ENCODE results near the gene RORC.

RORC gene

DNA sequence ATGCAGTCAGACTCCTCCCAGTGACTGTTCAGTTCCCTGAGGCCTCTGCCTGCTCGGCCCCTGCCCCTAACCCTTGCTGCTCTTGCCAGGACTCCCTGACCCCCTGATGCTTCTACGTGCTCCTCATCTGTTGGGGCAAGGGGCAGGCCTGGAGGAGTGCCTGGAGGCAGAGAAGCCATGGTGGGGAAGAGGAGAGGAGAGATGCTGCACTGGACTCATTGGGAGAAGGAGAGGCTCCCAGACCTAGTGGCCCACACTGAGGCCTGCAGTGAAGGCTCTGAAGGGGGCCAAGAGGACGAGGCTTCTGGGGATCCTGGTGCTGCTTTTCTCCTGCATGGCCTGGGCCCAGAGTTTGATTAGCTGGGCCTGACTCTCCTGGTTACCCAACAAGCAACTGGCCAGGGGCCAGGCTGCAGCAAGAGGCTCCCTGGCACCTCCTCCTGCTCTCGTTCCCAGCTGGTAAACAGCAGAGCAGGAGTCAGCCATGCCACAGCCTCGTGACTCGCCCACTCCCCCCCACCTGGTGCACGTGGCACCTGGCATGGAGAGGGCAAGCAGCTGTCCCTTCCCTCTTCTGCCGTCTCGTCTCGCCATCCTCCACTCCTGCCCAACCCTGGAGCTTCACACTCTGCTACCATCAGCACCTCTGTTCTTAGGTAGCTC is 847 bp upstream of the RORC start:
- Histone ChIP-seq H3K4me1 (ENCODE audit: control insufficient read depth, insufficient read depth, low read length) (no peaks in the 10 kb centered on the region), H3K36me3 (ENCODE audit: control insufficient read depth, insufficient read depth, low read length) (no peaks in the 10 kb centered on the region), H3K27ac (ENCODE audit: low read depth, low read length) (no peak overlapping the region), H3K4me3 (ENCODE audit: low read length) (no peak overlapping the region), H3K27me3 (ENCODE audit: control insufficient read depth, insufficient read depth, low read length) (peaks cover 3% of the 10 kb centered on the region), H3K9ac (ENCODE audit: low read length) (no peak overlapping the region)

DNA sequence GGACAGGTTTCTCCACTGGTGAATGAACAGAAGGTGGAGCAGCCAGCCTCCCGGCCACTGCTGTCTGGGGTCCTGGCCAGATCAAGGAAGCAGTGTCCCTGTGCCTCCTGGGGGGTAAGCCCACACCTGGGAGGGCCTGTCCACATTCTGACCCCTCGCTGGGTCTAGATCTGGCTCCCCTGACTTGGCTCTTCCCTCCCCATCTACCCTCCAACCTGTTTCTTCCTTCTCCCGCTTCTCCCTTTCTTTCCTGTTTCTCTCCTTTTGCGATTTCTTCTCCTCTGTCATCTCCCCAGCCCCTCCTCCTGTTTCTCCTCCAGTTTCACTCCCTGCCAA is 378 bp downstream of the RORC start:
- Histone ChIP-seq H3K9ac (ENCODE audit: low read length) (peak overlapping the region; percentile 12), H3K27me3 (ENCODE audit: control insufficient read depth, insufficient read depth, low read length) (peaks cover 3% of the 10 kb centered on the region), H3K4me1 (ENCODE audit: control insufficient read depth, insufficient read depth, low read length) (no peaks in the 10 kb centered on the region), H3K4me3 (ENCODE audit: low read length) (peak overlapping the region; percentile 45), H3K36me3 (ENCODE audit: control insufficient read depth, insufficient read depth, low read length) (no peaks in the 10 kb centered on the region), H3K27ac (ENCODE audit: low read depth, low read length) (no peak overlapping the region)

DNA sequence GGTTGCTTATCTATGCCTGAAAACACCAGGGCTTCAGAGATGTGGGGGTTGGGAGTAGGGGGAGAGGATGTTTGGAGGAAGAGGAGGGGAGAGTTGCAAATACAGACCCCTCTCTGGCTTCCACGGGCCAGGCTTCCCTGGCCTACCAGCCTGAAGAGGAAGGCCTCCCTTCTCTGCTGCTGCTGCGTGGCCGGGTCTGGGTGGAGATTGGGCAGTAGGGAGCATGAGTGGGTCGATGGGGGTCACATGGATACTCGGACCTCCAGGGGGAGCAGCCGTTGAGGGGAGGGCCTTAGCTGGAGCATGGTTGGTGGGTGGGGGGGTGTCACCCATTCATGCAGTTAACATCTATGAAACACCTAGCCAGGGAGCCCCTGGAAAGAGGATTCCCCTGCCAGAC is 1.5 kb downstream of the RORC start:
- Histone ChIP-seq H3K4me1 (ENCODE audit: control insufficient read depth, insufficient read depth, low read length) (no peaks in the 10 kb centered on the region), H3K4me3 (ENCODE audit: low read length) (no peak overlapping the region), H3K36me3 (ENCODE audit: control insufficient read depth, insufficient read depth, low read length) (no peaks in the 10 kb centered on the region), H3K27ac (ENCODE audit: low read depth, low read length) (no peak overlapping the region), H3K9ac (ENCODE audit: low read length) (no peak overlapping the region), H3K27me3 (ENCODE audit: control insufficient read depth, insufficient read depth, low read length) (peaks cover 3% of the 10 kb centered on the region)

DNA sequence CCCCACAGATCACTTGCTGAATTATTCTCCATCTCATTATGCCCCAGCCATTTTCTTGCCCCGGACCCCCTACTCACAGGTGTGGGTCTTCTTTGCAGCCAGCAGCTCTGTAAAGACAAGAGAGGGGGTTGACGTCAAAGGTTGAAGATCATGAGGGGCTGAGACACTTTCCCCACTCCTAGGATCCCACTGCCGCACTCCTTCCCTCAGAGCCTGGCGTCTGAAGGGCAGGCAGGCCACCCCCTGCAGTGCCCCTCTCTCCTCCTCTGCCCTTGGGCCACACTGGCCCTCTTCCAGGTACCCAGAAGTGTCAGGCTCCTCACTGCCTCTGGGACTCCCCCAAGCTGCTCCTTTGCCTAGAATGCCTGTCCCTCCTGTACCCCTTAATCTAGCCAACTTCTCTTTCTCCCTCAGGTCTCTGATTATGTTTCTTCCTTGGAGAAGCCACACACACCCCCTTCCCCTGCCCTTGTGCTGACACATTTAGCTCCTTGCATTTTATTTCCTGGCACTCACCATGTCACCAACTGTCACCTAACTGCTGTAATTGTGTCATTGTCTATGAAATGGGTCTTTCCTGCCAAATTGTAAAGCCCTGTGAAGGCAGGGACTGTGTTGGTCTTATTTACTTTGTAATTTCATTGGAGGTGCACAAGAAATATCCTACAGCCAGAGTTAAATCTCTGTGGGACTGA is 2.1 kb downstream of the RORC start:
- Histone ChIP-seq H3K27me3 (ENCODE audit: control insufficient read depth, insufficient read depth, low read length) (peaks cover 3% of the 10 kb centered on the region), H3K4me1 (ENCODE audit: control insufficient read depth, insufficient read depth, low read length) (no peaks in the 10 kb centered on the region), H3K27ac (ENCODE audit: low read depth, low read length) (no peak overlapping the region), H3K4me3 (ENCODE audit: low read length) (no peak overlapping the region), H3K9ac (ENCODE audit: low read length) (no peak overlapping the region), H3K36me3 (ENCODE audit: control insufficient read depth, insufficient read depth, low read length) (no peaks in the 10 kb centered on the region)

DNA sequence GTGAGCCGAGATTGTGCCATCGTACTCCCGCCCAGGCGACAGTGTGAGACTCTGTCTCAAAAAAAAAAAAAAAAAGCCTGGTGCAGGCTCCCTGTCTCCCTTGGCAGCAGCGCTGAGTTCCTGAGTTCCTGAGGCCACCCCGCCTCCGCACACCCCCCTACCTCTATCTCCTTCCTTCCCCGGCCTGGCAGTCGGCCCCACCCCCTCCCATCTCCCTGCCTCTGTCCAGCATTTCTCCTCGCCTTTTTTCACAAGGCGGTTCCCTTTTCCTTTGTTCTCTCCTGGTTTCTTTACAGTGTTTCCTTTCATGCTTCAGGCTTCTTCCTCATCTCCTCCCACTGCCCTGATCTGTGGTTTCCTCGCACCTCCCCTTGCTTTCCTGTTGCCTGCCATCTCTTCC is 2.7 kb downstream of the RORC start:
- Histone ChIP-seq H3K27ac (ENCODE audit: low read depth, low read length) (no peak overlapping the region), H3K4me1 (ENCODE audit: control insufficient read depth, insufficient read depth, low read length) (no peaks in the 10 kb centered on the region), H3K36me3 (ENCODE audit: control insufficient read depth, insufficient read depth, low read length) (no peaks in the 10 kb centered on the region), H3K4me3 (ENCODE audit: low read length) (no peak overlapping the region), H3K9ac (ENCODE audit: low read length) (no peak overlapping the region), H3K27me3 (ENCODE audit: control insufficient read depth, insufficient read depth, low read length) (peaks cover 3% of the 10 kb centered on the region)

DNA sequence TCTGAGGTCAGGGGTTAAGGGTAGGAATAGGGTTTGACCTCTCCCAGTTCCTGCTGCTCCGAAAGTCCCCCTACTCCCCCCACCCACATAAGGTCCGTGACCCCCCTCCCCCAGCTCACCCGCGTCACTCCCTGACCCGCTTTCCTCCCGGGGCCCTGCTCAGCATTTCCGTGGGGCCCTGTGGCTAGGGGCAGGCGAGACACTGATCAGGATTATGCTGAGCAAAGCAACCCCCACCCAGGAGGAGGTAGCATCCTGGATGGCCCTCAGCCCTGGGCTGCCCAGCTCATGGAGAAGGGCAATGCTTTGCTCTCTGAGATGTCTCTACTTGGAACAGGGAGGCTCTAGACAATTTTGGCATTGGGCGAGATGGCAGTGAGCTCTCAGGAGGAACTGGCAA is 3.7 kb downstream of the RORC start:
- H3K27ac ChIP-seq (ENCODE audit: low read depth, low read length) = no peak overlapping the region
- H3K36me3 ChIP-seq (ENCODE audit: control insufficient read depth, insufficient read depth, low read length) = no peaks in the 10 kb centered on the region
- no peak overlapping the region for H3K9ac ChIP-seq (ENCODE audit: low read length)
- no peaks in the 10 kb centered on the region for H3K4me1 ChIP-seq (ENCODE audit: control insufficient read depth, insufficient read depth, low read length)
- H3K27me3 ChIP-seq (ENCODE audit: control insufficient read depth, insufficient read depth, low read length) = peaks cover 3% of the 10 kb centered on the region
- no peak overlapping the region for H3K4me3 ChIP-seq (ENCODE audit: low read length)

DNA sequence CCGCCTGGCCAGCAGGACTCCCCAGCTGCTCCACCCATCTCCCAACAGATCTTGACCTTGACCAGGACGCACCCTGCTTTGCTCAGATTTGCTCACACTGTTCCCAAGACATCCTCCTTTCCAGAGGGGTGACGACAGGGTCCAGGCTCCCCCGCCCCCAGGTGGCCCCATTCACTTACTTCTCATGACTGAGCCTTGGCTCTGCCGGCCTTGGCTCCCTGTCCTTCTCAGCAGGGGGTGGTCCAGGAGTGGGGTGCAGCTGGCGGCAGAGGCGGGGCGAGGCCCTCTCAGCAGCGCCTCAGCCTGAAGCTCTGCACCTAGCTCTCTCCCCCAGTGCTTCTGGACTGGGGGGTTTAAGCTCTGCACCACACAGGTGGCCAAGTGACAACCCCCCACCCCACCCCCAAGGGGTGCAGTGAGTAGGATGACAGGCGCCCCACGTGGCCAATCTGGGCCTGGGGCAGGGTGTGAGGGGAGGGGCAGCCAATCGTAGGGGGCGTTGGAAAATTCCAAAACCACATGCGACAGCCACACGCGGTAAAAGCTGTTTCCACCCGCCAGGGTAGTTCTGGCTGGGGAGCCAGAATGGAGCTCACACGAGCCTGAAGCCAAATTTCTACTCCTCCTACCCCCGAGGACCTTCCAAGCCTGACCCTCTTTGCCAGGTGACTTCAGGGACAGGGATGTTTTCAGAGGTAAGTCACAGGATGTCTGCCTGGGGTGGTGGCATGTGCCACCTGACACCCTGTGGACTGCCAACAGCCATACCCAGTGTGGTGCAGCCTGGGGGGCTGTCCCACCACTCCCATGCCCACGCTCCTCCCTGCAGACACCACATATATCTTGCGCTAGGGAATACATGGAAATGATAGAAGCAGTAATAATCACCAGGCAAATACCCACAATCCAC is 5.6 kb downstream of the RORC start:
- no peak overlapping the region for H3K27ac ChIP-seq (ENCODE audit: low read depth, low read length)
- H3K4me3 ChIP-seq (ENCODE audit: low read length) = no peak overlapping the region
- no peaks in the 10 kb centered on the region for H3K4me1 ChIP-seq (ENCODE audit: control insufficient read depth, insufficient read depth, low read length)
- no peaks in the 10 kb centered on the region for H3K36me3 ChIP-seq (ENCODE audit: control insufficient read depth, insufficient read depth, low read length)
- H3K27me3 ChIP-seq (ENCODE audit: control insufficient read depth, insufficient read depth, low read length) = no peaks in the 10 kb centered on the region
- H3K9ac ChIP-seq (ENCODE audit: low read length) = no peak overlapping the region

DNA sequence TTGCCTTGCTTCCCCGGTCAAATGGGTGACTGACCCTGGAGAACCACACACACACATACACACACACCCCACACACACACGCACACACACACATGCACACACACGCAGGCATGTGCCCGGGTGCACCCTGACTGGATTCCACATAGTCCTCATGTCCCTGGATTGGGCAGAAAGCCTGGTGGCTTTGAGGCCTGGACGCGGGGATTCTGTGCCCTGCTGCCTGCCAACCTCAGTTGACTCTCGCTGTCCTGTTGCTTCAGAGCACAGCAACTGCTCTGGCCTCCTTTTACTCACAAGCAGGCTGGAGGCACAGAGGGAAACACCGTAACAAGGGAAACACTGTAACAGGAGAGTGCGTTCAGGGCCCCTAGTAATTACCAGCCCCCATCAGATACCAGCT is 6.4 kb downstream of the RORC start:
- Histone ChIP-seq H3K4me1 (ENCODE audit: control insufficient read depth, insufficient read depth, low read length) (no peaks in the 10 kb centered on the region), H3K9ac (ENCODE audit: low read length) (no peak overlapping the region), H3K36me3 (ENCODE audit: control insufficient read depth, insufficient read depth, low read length) (no peaks in the 10 kb centered on the region), H3K4me3 (ENCODE audit: low read length) (no peak overlapping the region), H3K27ac (ENCODE audit: low read depth, low read length) (no peak overlapping the region), H3K27me3 (ENCODE audit: control insufficient read depth, insufficient read depth, low read length) (no peaks in the 10 kb centered on the region)

DNA sequence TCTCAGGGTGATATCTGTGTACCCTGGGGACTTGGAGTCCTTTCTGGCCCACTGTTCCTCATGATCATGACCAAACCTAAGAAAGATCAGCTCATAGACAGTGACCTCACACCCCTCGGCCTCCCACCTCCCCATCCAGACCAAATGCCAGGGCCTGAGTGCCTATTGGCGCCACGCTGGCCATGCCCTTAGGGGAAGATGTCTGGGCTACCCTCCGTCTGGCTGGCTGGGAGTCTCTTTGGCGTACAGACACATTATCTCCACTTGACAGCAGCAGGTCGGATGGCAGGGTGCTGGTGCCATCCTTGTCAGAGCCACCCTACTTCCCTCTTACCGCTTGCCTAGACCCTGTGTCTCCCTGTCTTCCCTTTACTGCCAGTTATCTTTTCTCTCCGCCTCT is 8.4 kb downstream of the RORC start:
- Histone ChIP-seq H3K9ac (ENCODE audit: low read length) (no peak overlapping the region), H3K36me3 (ENCODE audit: control insufficient read depth, insufficient read depth, low read length) (no peaks in the 10 kb centered on the region), H3K4me3 (ENCODE audit: low read length) (no peak overlapping the region), H3K4me1 (ENCODE audit: control insufficient read depth, insufficient read depth, low read length) (no peaks in the 10 kb centered on the region), H3K27ac (ENCODE audit: low read depth, low read length) (no peak overlapping the region), H3K27me3 (ENCODE audit: control insufficient read depth, insufficient read depth, low read length) (no peaks in the 10 kb centered on the region)

DNA sequence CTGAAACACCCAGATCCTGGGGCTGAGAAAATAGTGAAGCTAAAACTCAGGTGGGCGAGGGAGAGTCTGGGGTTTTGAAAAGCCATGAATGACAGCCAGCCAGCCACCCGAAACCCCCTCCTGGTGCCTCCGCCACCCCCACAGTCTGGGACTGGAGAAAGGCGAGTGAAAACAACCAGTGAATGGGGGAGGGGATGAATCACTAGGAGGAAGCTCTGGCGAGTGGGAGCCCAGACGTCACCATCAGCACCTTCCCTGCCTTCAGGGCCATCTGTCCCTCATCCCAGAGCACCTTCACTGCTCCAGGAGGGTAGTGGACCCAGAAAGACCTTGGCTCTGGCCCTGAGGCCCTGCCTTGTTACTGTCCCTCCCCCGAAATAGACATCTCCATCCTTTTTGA is 9.2 kb downstream of the RORC start:
- Histone ChIP-seq H3K27me3 (ENCODE audit: control insufficient read depth, insufficient read depth, low read length) (no peaks in the 10 kb centered on the region), H3K27ac (ENCODE audit: low read depth, low read length) (no peak overlapping the region), H3K4me1 (ENCODE audit: control insufficient read depth, insufficient read depth, low read length) (no peaks in the 10 kb centered on the region), H3K36me3 (ENCODE audit: control insufficient read depth, insufficient read depth, low read length) (no peaks in the 10 kb centered on the region), H3K4me3 (ENCODE audit: low read length) (no peak overlapping the region), H3K9ac (ENCODE audit: low read length) (no peak overlapping the region)

DNA sequence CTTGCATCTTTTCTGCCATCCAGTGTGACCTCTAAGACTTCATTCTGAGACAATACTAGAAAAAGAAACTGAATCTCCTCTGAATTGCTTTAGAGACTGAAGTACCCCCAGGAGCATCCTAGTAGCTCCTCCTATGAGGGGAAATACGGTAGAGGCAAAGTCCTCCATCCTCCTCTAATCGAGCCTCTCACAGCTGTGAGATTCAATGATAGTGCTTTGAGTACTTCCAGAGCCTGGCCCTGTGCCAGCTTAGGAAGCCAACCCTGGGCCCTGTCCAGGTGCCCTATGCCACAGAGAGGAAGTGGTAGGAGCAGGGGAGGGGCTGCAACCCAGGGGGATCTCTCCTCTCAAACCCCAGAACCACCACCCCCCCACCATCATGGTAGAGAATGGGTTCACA is 10.7 kb downstream of the RORC start:
- Histone ChIP-seq H3K36me3 (ENCODE audit: control insufficient read depth, insufficient read depth, low read length) (no peaks in the 10 kb centered on the region), H3K4me1 (ENCODE audit: control insufficient read depth, insufficient read depth, low read length) (no peaks in the 10 kb centered on the region), H3K27ac (ENCODE audit: low read depth, low read length) (no peak overlapping the region), H3K27me3 (ENCODE audit: control insufficient read depth, insufficient read depth, low read length) (no peaks in the 10 kb centered on the region), H3K4me3 (ENCODE audit: low read length) (no peak overlapping the region), H3K9ac (ENCODE audit: low read length) (no peak overlapping the region)

DNA sequence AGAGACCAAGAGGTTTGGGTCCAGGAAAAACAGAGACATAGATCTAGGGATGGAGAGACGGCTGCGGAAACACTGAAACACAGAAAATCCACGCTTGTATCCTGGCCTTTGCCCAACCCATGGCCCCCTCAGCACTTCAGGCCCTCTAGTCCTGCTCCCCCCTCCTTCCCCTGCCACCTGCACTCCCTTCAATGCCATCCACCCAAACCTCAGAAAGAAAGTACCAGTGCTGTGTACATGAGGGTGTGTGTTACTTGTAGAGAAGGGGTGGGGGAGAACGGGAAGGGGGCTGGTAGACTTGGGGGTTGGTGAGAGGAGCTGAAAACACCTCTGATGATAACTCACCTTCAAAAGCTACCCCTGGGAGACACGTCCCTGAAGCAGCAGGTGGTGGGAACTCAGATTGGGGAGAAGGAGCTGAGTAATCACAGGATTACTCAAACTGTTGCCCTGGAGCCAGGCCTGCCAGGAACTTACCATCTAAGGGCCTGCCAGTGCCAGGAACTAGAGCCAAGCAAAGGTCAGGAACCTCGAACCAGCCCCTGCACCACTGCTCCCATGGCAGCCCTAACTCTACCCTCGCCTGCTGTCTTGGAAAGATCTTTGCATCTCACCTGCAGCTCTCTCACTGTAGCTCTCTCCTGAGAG is 11.5 kb downstream of the RORC start:
- no peaks in the 10 kb centered on the region for H3K27me3 ChIP-seq (ENCODE audit: control insufficient read depth, insufficient read depth, low read length)
- H3K4me3 ChIP-seq (ENCODE audit: low read length) = no peak overlapping the region
- H3K36me3 ChIP-seq (ENCODE audit: control insufficient read depth, insufficient read depth, low read length) = no peaks in the 10 kb centered on the region
- no peak overlapping the region for H3K9ac ChIP-seq (ENCODE audit: low read length)
- no peaks in the 10 kb centered on the region for H3K4me1 ChIP-seq (ENCODE audit: control insufficient read depth, insufficient read depth, low read length)
- no peak overlapping the region for H3K27ac ChIP-seq (ENCODE audit: low read depth, low read length)
